Camera-type eye (tissue), 1 donor: Measurements from ENCODE around the gene SLBP. TPM values are rescaled to one million over a fixed set of nuclear protein-coding genes. Genes with fewer than 3 reads are reported as not detected.

Experiments used
- total RNA-seq: library from RNA; depleted of rRNA; stranded (reverse); fragments of >200 nt; gene quantifications from one replicate; pipeline ENCODE4 v1.2.3, GENCODE V29; 2014

The SLBP gene
- 35.4 TPM for total RNA-seq

DNA sequence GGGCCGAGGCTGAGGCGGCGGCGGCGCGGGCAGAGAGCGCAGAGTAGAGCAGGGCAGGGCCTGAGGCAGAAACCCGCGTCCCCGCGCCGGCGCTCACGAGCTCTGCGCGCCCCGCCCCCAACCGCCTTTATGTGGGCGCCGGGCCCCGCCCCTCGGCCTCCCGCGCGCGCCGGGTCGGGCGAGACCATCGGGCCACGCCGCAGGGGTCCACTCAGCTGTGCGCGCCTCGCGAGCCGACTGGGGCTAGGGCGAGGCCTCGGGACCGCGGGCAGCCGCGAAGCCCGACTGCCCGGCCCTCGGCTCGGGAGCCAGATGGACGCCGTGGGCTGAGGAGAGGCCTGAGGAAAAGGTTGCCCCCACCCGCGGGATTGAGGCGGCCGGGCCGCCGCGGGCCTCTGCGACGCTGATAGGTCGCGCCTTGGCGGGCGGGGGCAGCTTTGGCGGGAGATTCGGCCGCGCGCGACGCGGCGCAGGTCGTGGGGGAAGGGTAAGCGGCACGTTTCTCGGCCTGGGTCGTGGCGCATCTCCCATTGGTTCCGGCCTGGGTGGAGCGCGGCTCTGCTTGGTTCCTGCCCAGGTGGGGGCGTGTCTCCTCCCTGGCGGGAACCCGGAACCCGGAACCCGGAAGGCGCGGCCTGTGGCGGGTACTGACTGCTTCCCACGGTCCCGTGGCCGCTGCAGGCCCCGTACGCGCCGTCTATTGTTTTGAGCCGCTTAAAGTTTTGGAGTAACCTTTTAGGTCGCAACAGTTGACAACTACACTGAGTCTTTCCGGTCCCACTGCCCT, at the start of gene SLBP:
Gene SLBP, minus strand, starts transcription at position 104 of the 787 bp plus-strand sequence. CDS start 131 bp downstream, outside the sequence.

DNA sequence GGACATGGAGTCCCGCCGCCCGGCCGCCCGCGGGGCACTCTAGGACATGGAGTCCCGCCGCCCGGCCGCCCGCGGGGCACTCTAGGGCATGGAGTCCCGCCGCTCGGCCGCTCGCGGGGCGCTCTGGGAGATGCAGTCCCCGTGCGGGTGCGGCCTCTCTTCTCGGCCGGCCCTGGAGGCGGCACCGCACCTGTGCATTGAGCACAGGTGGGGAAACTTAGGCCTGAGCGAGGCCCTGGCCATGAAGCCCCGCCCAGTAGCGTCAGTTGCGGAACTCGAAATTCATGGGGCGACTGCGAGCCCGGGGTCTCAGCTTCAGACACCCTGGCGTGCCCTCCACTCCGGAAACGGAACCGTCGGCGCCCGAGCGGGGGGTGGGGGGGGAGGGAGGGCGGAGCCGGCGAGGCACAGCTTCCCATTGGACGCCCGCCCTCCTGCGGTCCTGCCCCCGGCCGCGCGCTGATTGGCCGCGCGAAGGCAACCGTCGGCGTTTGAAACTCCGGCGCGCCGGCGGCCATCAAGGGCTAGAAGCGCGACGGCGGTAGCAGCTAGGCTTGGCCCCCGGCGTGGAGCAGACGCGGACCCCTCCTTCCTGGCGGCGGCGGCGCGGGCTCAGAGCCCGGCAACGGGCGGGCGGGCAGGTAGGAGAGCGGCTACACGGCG, 9.0 kb upstream of the SLBP start, which contains the start of the genes TACC3 and TMEM129:
Gene TACC3, plus strand, starts transcription at position 519 of the 663 bp plus-strand sequence. CDS start 1,901 bp downstream, outside the sequence.
Gene TMEM129, minus strand, starts transcription at position 321 of the 663 bp plus-strand sequence. CDS start 486 bp downstream, outside the sequence.

DNA sequence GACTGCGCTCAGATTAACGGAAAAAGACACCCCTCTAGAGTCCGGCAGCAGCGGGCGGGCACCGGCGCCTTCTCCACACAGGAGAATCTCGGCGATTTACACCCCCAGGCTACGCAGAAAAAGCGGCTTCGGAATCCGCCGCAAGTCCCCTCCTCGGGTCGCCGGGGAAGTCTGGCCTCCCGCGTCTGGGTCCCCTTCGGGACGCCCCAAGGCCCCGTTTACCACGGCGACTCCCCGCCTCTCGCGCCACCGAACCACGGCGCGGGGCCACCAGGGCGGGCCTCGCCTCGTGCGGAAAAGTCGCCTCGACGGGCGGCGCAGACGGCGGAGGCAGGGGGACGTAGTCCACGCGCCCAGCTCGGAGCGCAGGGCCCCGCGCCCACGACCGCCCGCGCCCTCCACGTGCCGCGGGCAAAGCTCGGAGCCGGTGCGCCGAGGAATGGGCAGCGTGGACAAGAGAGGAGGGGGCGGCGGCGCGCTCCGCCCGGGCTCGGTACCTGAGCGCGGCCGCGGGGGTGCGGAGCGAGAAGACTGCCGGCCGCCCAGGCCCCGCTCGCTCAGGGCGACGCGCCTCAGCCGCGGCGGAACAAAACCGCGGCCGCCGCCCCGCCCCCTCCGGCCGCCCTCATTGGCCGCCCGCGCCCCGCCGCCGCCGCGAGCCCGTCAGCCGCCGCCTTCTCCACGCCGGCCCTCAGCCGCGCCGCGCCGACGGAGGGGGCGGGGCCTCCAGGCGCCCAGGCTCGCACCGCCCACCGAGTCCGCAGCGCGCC, 28.2 kb downstream of the SLBP start, which contains the start of gene FAM53A:
Gene FAM53A, minus strand, starts transcription at position 578 of the 770 bp plus-strand sequence. CDS start 15,572 bp downstream, outside the sequence.

Other genes with a start within 250 kb of the SLBP start
- 4.1 TPM for gene FAM53A, start 28.0 kb downstream of the SLBP start, total RNA-seq
- 26.9 TPM for gene TMEM129, start 9.0 kb upstream of the SLBP start, total RNA-seq
- 17.2 TPM for gene TACC3, start 9.2 kb upstream of the SLBP start, total RNA-seq
- gene FGFR3, start 81.0 kb upstream of the SLBP start, total RNA-seq = 30.0 TPM
- gene LETM1, start 143.8 kb upstream of the SLBP start, total RNA-seq = 36.3 TPM
- gene NSD2, start 159.1 kb upstream of the SLBP start, total RNA-seq = 121 TPM